Stimulated activated CD4-positive, alpha-beta T cell treated with anti-CD3 and anti-CD28 coated beads, TNF-alpha, amount 100 ng/mL, for 24 hours (primary cell): ENCODE results near the gene NGEF.

Experiments
- DNase-seq, 3 experiments: peaks; one replicate each; pipeline ENCODE4 v3.0.0-alpha.2; 2020; ENCODE audit warnings: low read depth in 3 of 3

Gene NGEF

DNA sequence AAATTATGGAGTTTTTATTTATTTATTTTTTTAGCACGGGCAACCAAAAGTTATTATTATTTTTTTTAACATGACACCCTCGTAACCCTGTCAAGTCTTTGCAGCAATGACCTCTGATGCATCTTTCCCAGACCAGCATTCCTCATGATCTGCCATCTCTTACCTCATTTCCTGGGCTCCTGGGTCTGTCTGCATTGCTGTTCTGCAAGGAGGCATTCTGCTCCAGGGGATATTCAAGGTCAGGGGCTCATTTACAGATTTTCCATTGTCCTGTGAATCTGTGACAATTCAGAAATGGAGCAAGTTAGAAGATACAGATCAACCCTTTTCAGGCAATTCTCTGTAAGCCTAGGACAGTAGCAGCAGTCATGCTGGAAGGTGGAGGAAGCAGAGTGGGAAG is 43.0 kb downstream of the NGEF start:
- DNase-seq, result no peak

DNA sequence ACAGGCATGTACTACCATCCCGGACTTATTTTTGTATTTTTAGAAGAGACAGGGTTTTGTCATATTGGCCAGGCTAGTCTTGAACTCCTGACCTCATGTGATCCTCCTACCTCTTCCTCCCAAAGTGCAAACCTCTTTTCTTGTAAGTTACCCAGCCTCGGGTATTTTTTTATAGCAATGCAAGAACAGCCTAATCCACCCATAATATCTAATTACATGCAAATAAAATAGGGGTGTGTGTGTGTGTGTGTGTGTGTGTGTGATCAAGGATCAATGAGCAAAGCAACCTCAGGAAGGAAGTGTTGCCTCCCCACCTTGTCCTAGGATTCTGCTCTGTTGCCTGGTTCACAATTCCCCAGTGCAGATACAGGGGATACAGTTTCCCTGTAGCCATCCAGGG is 45.6 kb downstream of the NGEF start:
- DNase-seq, result no peak

DNA sequence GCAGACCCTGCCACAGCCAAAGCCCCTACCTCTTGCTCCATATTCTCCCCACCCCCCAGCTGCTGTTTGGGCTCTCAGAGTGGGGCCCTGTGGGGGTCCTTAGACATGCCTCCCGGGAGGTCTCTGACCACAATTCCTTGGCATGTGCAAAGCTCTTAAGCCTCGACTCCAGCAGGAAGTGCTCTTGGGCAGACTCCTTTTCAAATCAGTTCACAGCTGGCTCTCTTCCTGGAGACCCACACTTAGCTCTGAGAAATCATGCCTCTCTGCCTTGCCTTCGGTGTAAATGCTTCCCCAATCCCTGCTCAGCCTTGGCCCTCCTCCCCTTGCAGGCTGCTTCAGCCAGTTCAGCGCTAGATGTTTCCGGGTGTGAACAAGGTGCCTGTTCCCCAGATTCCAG is 46.9 kb downstream of the NGEF start:
- DNase-seq, result no peak

DNA sequence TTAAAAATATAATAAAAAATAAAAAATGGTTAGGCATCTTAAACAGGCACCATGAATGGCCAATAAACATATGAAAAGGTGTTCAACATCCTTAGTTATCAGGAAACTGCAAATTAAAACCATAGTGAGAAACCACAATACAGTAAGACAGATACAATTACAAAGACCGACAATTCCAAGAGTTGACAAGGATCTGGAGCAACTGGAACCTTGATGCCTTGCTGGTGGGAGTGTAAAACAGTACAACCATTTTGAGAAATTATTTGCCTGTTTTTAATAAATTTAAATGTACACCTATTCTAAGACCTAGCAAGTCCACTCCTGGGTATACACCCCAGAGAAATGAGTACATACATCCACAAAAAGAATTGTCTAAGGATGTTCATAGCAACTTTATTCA is 49.1 kb downstream of the NGEF start:
- no peak for DNase-seq

DNA sequence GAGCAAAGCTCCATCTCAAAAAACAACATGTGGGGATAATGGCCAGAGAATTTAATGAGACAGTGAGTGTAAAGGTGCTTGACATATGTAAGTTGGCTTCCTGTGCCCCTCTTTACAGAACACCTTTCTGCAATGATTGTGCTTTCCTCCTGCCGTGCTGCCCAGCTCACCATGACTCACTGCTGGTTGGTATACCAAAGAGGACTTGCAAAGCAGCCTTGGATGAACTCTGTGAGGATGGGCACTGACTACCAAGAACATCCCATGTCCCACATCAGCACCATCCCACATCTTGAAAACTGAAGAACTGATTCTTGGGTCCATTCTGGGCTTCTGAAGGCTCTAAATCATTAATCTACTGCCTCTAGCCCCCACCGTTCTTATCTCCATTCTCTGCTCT is 52.2 kb downstream of the NGEF start:
- DNase-seq, result no peak

DNA sequence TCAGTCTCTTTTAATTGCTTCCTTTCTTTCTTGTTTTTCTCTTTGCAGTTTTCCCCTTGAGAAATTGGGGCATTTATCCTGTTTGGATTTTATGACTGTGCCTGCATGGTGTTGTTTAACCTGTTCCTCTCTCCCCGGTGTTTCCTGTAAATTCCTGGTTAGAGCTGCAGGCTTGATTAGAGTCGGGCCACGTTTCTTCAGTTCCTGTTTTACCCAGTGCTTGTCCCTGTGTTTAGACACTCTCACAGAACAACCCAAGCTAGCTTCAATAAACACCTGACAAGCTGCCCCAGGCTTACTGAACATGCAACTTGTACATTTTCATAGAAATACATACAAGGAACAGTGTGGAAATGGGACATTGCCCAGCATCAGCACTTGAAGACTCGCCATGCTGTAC is 53.9 kb downstream of the NGEF start:
- DNase-seq, result no peak

DNA sequence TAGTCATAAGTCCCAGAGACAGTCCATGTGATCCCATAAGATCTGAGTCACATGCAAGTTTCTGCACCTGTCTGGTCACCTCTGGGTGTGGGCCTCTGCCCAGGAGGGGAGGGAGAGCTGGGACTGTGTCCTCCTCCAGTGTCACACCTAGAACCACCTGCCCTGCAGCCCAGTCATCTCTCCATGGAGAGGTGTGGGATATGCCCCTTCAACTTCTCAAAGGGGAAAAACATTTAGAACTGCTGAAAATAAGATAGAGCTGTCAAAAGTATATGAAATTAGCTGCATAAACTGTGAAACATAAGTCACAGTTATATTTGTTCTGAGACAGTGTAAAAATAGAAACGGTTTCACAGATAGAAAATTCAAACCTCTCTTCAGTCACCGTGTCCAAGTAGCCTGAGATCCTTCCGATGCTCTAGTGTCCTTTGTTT is 55.4 kb downstream of the NGEF start:
- DNase-seq, result no peak

DNA sequence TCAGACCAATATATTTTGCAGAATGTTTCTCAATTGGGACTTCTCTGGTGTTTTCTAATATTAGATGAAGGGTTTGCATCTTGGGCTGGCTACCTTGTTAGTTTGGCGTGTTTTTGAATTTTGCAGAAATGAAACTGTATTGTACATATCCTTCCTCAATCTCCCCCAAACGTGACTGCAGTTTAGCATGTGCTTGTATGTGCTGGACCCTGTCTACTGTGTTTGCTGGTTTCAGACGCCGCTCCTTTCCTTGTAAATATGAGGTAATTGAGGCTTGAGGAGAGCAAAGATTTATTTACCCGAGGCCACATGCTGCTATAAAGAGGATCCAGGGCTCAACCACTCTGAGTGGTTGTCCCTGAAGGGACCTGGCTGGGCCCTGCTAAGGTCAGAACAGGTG is 57.2 kb downstream of the NGEF start:
- no peak for DNase-seq

DNA sequence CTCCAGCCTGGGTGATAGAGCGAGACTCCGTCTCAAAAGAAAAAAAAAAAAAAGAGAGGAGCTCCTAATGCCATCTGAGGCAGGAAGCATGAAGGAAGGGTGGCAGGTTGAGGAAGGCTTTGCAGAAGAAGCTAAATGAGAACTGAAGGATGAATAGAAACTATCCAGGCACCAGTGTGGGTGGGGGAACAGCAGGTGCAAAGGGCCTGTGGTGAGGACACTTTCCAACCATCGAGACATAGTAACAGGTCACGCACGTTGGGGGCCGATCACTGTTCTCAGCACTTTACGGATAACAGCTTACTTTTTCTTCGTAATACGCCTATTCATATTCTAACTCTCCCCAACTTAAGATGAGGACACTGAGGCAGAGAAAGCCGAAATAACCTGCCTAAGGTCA is 58.4 kb downstream of the NGEF start:
- no peak for DNase-seq

DNA sequence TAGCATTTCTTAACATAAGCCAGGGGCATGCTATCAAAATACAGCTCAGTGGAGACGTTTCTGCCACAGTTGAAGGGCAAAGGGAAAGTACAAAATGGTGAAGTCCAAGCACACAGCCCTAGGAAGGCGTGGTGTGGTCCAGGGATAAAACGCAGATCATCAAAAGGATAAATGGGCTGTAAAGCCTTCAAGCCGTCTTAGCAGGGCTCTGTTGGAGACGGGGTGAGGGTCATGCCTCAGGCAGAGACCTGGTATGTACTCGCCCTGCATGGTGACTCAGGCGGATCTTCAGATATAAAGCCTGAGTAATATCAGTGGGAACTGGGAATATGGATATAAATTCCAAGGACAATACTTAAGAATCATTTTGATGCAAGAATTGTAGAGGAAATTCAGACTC is 61.2 kb downstream of the NGEF start:
- no peak for DNase-seq

DNA sequence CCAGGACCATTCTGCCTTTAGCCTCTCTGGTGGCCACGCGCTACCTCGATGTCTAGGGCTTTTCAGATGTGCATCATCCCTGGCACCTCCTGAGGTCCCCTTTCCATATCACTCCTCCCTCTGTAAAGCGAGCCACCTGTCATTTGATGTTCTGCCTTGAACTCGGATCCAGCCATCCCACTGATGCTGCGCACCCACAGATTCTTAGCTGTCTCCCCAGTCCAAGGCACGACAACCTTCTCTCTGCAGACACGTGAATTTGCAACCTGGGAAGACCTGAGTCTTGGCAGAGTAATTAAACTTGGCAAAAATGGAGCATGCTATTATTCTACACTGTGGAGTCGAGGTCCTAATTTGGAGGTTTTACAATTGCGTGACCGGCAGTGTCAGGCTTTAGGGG is 61.9 kb downstream of the NGEF start:
- no peak for DNase-seq

DNA sequence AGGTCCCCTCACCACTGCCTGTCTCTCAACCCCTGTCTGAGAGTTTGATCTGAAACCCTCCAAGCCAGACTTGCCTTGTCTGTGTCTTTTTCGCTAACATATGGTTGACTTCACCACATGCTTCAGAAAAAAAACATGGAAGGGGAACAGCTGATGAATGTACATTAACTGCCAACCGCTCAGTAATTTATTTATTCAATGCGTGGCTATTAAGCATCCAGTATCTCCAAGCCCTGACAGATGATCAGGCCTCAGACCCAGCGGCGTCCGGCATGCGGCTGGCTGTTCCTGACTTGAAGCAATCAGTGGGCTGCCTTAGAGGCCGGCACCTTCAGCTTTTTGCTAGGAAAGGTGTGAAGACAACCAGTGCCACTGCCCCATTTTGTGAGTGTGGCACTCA is 62.3 kb downstream of the NGEF start:
- no peak for DNase-seq

DNA sequence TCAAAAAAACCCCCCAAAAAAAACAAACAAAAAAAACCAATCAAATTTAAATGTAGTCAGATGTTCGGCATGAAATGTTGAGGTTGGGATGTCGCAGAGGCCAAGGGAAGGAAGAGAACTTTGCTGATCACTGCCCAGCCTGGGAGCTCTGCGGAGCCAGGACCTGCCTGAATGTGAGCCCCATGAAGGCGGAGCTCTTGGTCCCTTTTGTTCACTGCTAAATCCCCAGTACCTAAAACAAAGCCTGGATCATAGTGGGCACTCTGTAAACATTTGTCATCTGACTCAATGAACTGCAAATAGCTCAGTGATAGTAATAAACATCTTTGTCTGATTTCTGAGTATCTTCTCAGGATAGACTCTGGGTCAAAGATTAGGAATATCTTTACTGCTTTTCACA is 64.0 kb downstream of the NGEF start:
- no peak for DNase-seq

DNA sequence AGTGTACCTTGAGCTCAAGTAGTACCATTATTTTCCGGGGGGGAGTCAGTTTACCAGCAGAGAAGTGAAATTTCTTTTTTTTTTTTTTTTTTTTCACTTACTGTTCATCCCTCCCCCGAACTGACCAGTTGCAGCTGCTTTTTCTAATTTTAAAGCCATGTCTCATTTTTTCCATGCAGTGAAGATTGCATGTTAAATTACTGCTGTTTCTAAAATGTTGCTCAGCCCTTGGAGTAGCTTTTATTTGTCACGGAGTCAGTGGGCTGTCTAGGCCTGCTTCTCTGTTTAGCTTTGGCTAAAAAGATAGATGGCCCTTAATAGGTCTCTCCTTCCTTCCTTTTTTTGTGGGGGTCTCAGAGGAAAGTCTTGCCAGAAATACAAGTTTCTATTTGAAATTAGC is 70.2 kb downstream of the NGEF start:
- no peak for DNase-seq

DNA sequence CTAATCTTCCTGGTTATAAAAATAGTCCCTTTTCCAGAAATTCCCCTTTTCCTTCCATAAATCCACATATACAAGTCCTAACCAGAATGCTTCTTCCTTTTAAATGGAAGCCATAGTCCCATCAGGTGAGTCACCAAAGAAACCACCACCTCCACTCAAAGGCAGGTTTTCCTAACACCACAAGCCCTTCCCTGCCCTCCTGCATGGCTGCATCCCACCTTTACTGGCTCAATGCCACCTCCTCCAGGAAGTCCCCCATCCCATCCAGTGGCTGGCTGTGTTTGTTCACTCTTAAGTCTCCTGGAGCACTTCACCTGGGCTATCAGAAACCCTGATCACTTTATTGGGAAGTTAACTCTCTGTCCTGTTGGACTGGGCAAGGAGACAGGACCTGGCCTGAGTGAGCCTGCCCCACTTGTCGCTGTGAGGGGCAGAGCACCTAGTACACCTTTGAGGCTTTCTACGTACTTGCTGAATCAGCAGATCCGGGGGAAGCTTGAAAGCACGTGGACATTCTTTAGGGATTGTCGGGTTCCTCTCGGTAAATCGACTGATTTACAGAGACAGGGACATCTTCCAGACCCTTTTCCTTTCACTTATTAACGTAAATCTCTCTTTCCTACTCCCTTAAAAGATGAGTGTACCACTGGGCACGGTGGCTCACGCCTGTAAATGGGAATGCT is 71.0 kb downstream of the NGEF start:
- no peak for DNase-seq

DNA sequence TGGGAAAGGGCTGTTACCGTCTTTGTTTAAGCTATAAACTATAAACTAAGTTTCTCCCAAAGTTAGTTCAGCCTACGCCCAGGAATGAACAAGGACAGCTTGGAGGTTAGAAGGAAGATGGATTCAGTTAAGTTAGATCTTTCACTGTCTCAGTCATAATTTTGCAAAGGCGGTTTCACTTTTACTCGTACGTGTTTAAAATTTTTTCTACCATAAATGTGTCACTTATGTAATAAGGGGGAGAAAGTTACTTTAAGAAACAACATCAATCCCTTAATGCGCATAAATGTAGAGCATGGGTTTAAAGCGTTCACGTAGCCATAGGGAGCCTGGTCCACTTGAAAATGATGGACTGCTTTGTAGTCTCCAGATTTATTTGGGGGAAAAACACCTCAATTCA is 71.7 kb downstream of the NGEF start:
- DNase-seq, result no peak

DNA sequence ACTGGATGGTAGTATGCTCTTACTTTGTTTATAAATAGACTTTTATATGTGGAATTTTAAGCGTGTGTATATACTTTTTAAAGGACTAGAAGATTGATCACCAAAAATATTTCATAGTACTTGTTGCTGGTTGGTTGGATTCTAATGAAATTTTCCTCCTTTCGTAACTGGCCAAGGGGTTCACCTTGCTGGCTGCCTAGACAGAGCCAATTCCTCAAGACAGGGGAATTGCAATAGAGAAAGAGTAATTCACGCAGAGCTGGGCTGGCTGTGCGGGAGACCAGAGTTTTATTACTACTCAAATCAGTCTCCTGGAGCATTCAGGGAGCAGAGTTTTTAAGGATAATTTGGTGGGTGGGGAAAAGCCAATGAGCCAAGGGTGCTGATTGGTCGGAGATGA is 72.3 kb downstream of the NGEF start:
- no peak for DNase-seq

DNA sequence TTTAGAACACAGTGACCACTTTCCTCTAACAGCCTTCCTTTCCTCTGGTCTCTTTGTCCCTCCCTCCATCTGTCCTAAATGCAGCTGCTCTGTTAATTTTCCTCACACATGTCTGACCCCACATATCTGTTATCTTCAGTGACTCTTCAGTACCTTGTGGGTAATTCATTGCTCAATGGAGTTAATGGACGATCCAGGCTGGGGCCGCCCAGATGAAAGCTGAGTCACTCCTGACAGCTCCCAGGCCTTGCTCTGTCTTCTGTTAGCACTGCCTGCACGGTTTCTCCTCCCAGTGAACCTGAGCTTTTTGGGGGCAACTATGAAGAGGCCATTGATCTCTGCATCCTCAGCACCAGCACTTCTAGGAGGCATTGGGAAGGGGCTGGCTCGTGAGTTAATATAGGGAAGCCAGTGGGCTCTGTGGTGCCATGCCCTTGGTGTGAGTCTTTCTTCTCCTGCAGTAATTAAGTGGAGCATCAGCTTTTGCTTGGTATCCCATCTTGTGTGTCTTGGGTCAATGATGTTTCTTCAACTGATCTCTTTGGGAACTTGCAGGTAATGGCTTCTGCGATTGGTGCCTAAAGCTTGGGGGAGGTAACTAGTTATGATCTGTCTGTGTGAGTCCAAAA is 75.7 kb downstream of the NGEF start:
- no peak for DNase-seq

DNA sequence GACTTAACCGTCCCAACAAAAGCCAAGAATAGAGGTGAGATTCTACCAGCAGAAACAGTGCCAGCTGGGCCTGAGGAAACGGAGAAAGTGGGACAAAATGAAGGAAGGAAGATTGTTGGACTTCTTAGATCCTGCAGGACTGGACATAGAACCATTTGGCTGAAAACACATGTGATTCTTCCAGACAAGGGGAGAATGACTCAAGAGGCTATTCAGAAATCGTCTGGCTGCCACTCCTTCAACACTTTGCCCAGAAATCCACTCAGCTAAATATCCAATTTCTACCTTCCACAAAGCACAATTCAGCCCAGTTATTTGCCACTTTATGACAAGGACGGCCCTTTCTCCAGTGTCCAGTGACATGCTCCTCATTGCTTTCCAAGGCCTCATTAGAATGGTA is 81.4 kb downstream of the NGEF start:
- DNase-seq, result no peak

DNA sequence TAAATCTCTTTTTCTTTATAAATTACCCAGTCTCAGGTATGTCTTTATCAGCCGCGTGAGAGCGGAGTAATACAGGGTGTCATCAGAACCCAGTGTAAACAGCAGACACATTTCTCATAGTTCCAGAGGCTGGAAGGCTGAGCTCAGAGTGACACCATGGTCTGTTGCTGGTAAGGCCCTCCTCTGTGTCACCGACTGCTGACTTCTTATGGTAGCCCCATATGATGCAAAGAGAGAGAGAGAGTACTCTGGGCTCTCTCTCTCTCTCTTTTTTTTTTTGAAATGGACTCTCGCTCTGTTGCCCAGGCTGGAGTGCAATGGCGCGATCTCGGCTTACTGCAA is 83.0 kb downstream of the NGEF start:
- DNase-seq, result no peak

DNA sequence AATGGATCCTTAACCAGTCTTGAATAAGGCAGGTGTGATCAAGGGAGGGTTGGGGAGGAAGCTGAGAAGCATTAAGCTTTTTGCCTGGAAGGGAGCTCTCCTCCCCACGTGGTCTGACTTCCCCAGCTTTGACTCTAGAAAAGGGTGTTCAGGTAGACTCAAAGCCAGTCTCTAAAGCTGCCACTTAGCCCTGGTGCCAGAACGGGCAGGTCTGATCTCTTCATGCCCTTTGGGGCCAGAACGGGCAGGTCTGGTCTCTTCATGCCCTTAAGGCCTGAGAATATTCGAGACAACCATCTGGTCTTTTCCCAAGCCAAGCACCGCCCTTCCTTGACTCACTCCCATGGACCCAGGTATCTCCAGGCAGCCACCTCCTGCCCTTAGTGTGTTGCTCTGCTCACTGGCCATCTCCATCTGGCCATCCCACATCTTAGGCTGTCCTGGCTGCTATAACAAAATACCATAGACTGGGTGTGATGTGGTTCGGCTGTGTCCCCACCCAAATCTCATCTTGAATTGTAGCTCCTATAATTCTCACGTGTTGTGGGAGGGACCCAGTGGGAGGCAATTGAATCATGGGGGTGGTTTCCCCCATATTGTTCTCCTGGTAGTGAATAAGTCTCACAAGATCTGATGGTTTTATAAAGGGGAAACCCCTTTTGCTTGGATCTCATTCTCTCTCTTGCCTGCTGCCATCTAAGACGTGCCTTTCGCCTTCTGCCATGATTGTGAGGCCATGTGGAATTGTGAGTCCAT is 83.6 kb downstream of the NGEF start:
- no peak for DNase-seq

DNA sequence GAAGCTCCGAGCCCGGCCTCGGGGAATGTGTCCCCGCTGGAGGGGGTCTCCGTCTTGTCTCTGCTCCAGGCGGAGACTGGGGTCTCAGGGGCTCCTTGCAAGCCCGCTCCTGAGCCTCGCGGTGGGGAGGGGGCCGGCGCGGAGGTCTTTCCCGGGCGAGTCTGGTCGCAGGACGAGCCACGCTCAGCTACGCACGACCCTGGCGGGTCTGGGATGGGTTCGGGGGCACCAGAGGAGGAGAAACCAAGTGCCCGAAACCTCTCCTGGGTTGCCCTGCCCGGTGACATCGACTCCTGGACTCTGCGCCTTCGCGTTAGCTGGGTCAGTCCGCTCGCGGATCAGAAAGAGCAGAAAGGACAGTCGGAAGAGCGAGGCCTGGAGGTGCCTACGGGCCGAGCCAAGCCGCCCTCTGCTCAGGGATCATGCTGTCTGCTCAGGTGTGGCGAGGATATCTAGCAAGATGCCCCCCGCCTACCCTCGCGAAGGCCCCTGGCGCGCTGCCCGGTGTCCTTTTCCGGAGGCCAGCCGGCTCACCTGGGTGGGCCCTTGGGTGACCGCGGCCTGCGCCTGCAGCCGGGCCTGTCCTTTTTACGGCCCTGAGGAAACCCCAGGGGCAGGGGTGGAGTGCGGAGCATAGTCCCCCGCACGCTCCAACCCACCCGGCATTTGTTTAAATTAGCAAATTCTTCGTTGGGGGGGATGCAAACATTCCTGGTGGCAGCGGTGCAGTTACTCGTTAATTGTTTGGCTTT is 84.3 kb downstream of the NGEF start:
- DNase-seq, result no peak
